ENCODE results near the gene SPG21. TPM values are rescaled to one million over a fixed set of nuclear protein-coding genes. Genes with fewer than 3 reads are reported as not detected.

SPG21 gene
- total and polyA plus RNA-seq, 2 of the 4 experiments (the other 2 are of a cell fraction), result 59.9 to 60.8 TPM

GRCh38 chr15:65020419-65020818 lies 30.7 kb upstream of the SPG21 start:
- Histone ChIP-seq H2BK120ac (ENCODE audit: low read depth, low read length) (no peak overlapping the region), H3K14ac (replicated peaks; ENCODE audit: low read depth, low read length) (no peak overlapping the region), H3K9me3 (ENCODE audit: control insufficient read depth, insufficient read depth, low read length) (no peaks in the 10 kb centered on the region), H3K4ac (ENCODE audit: low read depth, low read length) (no peak overlapping the region), H4K91ac (ENCODE audit: insufficient read depth, low read depth, low read length) (no peak overlapping the region), H3K9ac (ENCODE audit: low read depth, low read length) (no peak overlapping the region), H3K36me3 (ENCODE audit: control insufficient read depth, insufficient read depth, low read length) (peaks cover 23% of the 10 kb centered on the region), H2BK20ac (ENCODE audit: low read depth, low read length) (no peak overlapping the region), H3K18ac (ENCODE audit: low read depth, low read length) (no peak overlapping the region), H4K8ac (ENCODE audit: low read depth in 2 of 2, low read length in 2 of 2) (no peak overlapping the region), H4K5ac (ENCODE audit: low read depth, low read length) (no peak overlapping the region), H3K79me1 (ENCODE audit: low read depth in 1 of 2, low read length in 2 of 2) (no peaks in the 10 kb centered on the region; a peak in 1 of 4 replicates), H2BK15ac (ENCODE audit: low read depth, low read length) (no peak overlapping the region), H4K20me1 (ENCODE audit: insufficient read depth, low read length) (no peaks in the 10 kb centered on the region), H2AFZ (replicated peaks; ENCODE audit: low read length, poor library complexity) (no peak overlapping the region), H3K27ac (ENCODE audit: insufficient read depth, low read length) (no peak overlapping the region), H3K23ac (ENCODE audit: low read depth, low read length) (no peak overlapping the region), H3K9me1 (ENCODE audit: insufficient read depth, low read length) (no peaks in the 10 kb centered on the region; the same call in 1 of the 2 replicates), H2AK9ac (replicated peaks; ENCODE audit: low read depth, low read length, poor library complexity) (no peak overlapping the region), H3K4me3 (ENCODE audit: insufficient read depth, low read depth, low read length) (no peak overlapping the region), H3K4me2 (ENCODE audit: low read depth, low read length) (no peak overlapping the region), H3K56ac (ENCODE audit: extremely low read depth, insufficient read depth, low read length) (no peak overlapping the region), H3K27me3 (ENCODE audit: control insufficient read depth, insufficient read depth, low read length) (no peaks in the 10 kb centered on the region), H3K4me1 (ENCODE audit: control insufficient read depth, insufficient read depth, low read length) (no peaks in the 10 kb centered on the region), H2BK5ac (ENCODE audit: low read depth, low read length, poor library complexity, severe bottlenecking) (no peak overlapping the region), H2AK5ac (ENCODE audit: low read depth, low read length) (no peak overlapping the region)
- BruUV-seq (replicated peaks), result no TSS peak
- no peak for TF ChIP-seq MAFK (IDR thresholded peaks at IDR 0.05; ENCODE audit: low read depth, low read length)
- no peak for TF ChIP-seq MAZ (IDR thresholded peaks at IDR 0.05; ENCODE audit: borderline replicate concordance, low read depth, low read length)
- TF ChIP-seq RFX5 (IDR thresholded peaks at IDR 0.05; ENCODE audit: low read depth, low read length), result no peak
- no peak for TF ChIP-seq MXI1 (IDR thresholded peaks at IDR 0.05; ENCODE audit: borderline replicate concordance, low read depth, low read length)
- no peak for TF ChIP-seq ELK1 (IDR thresholded peaks at IDR 0.05; ENCODE audit: borderline replicate concordance, low read depth, low read length)
- intact Hi-C loops (cut with micrococcal nuclease), result no loop called here
- ChIA-PET POLR2A (ENCODE audit: unreplicated experiment) (no interaction called here), CTCF (interaction anchor here (0.6 to 0.9 kb wide), 2 partner anchors 73 to 81 kb away, joined by 3 read pairs; no protein-coding TSS in a partner anchor)
- DNase-seq (no peak), ATAC-seq (ENCODE audit: low read depth) (no peak)
- in situ Hi-C loops (cut with MboI; ENCODE audit: low sequenced_read_pairs), result no loop called here
- WGBS, 2 experiments (ENCODE audit: extremely low coverage in 2 of 2, insufficient read length in 1 of 2), result no CpG with 5 or more reads among the region's 1 CpG
- dilution Hi-C loops (cut with HindIII; ENCODE audit: low sequenced_read_pairs, unreplicated experiment), result no loop called here
